CD4-positive, alpha-beta memory T cell (primary cell): ENCODE measurements around the gene TBC1D20. TPM values are rescaled to one million over a fixed set of nuclear protein-coding genes. Genes with fewer than 3 reads are reported as not detected.
"Not testable (repeated sequence)": the region's sequence is repeated elsewhere in the genome, so short reads cannot be mapped to it uniquely, and the experiment has no call there.

ENCODE experiments used
- CTCF ChIA-PET: fragments of 350-600 bp; sonication (Branson Sonifier 250); formaldehyde crosslinking; loops from one replicate; lab custom pipeline; 2021; ENCODE audit warnings: inconsistent platforms; ENCODE audit not compliant: partially characterized antibody; lab: Charles Lee
- POLR2A ChIA-PET: fragments of 350-600 bp; sonication (Branson Sonifier 250); formaldehyde crosslinking; loops from one replicate; lab custom pipeline; 2021; ENCODE audit not compliant: partially characterized antibody; lab: Charles Lee
- DNase-seq, 5 donors: peaks; one replicate each; pipeline versions ENCODE4 v3.0.0 to v3.0.0-alpha.2; 2020 to 2022; ENCODE audit warnings: mixed read lengths in 1 of 5
- H3K27ac ChIP-seq: one replicate; pipeline ENCODE4 v1.7.0; 2013; ENCODE audit warnings: low read depth, low read length
- H3K27me3 ChIP-seq: 2 replicates; pipeline ENCODE4 v1.7.0; 2013; ENCODE audit warnings: mild to moderate bottlenecking, low read length, moderate library complexity; ENCODE audit not compliant: insufficient read depth
- H3K36me3 ChIP-seq: 2 replicates; pipeline ENCODE4 v1.7.0; 2013; ENCODE audit warnings: mild to moderate bottlenecking, low read length, moderate library complexity; ENCODE audit not compliant: insufficient read depth
- H3K4me1 ChIP-seq: 2 replicates; pipeline ENCODE4 v1.7.0; 2013; ENCODE audit warnings: mild to moderate bottlenecking, low read length, moderate library complexity; ENCODE audit not compliant: insufficient read depth
- H3K4me3 ChIP-seq, 2 donors: one replicate each; pipeline ENCODE4 v1.7.0; 2013; ENCODE audit warnings: low read length in 2 of 2, mild to moderate bottlenecking in 1 of 2
- H3K9me3 ChIP-seq, 2 donors: one replicate each; pipeline ENCODE4 v1.7.0; 2013; ENCODE audit warnings: low read length in 2 of 2, control low read depth in 1 of 2; ENCODE audit not compliant: control insufficient read depth in 1 of 2
- H3K27ac Mint-ChIP-seq, 7 donors: one replicate each; pipeline ENCODE4 v1.8.0; 2020 to 2021; ENCODE audit warnings: mixed read lengths in 7 of 7, mild to moderate bottlenecking in 6 of 7, inconsistent platforms in 3 of 7, moderate library complexity in 3 of 7
- H3K27me3 Mint-ChIP-seq, 2 donors: one replicate each; pipeline ENCODE4 v1.8.0; 2020 to 2021; ENCODE audit warnings: mixed read lengths in 2 of 2
- H3K36me3 Mint-ChIP-seq, 2 donors: one replicate each; pipeline ENCODE4 v1.8.0; 2020 to 2021; ENCODE audit warnings: mixed read lengths in 2 of 2, inconsistent platforms in 1 of 2, mild to moderate bottlenecking in 1 of 2
- H3K4me1 Mint-ChIP-seq, 4 donors: one replicate each; pipeline ENCODE4 v1.8.0; 2020 to 2021; ENCODE audit warnings: mixed read lengths in 4 of 4, mild to moderate bottlenecking in 1 of 4
- H3K4me3 Mint-ChIP-seq, 8 donors: one replicate each; pipeline ENCODE4 v1.8.0; 2020 to 2021; ENCODE audit warnings: mixed read lengths in 8 of 8, mild to moderate bottlenecking in 7 of 8, moderate library complexity in 6 of 8, inconsistent platforms in 3 of 8
- H3K9me3 Mint-ChIP-seq, 8 donors: one replicate each; pipeline ENCODE4 v1.8.0; 2020 to 2021; ENCODE audit warnings: mixed read lengths in 8 of 8, mild to moderate bottlenecking in 5 of 8, inconsistent platforms in 3 of 8, moderate library complexity in 1 of 8
- intact Hi-C: fragments of 100-400 bp; cut with micrococcal nuclease; formaldehyde crosslinking; loops from one replicate; pipeline ENCODE4 v1.15.1; 2023
- polyA plus RNA-seq, 2 donors: library from polyadenylated mRNA; unstranded; fragments of 300-500 nt; fragmentation: Illumina TruSeq; gene quantifications; one replicate each; pipeline ENCODE4 v1.2.3, GENCODE V29; 2021
- total RNA-seq, 2 experiments: library from RNA; stranded (reverse); gene quantifications; one replicate each; pipeline ENCODE4 v1.2.3, GENCODE V29; 2021

The TBC1D20 gene
- total and polyA plus RNA-seq, 4 experiments from 2014 or later: 19.3 to 42.9 (median 32.5) TPM

- no peak for DNase-seq
- Histone ChIP-seq H3K36me3 (peaks cover 32% of the 10 kb centered on the region), H3K9me3 (no peaks in the 10 kb centered on the region), H3K4me1 (no peaks in the 10 kb centered on the region), H3K4me3 (no peak overlapping the region), H3K27me3 (no peaks in the 10 kb centered on the region), H3K27ac (no peak overlapping the region)
- Mint-ChIP-seq H3K27me3 (no peaks in the 10 kb centered on the region), H3K4me3 (no peak overlapping the region), H3K4me1 (peaks cover 0 to 8% (median 5%) of the 10 kb centered on the region in 4 donors), H3K9me3 (no peaks in the 10 kb centered on the region), H3K36me3 (peaks cover 21 to 44% of the 10 kb centered on the region in 2 donors), H3K27ac (peak overlapping the region in 2 of 7 donors; percentile 64 to 75)
- ChIA-PET CTCF (no interaction called here), POLR2A (no interaction called here)
- intact Hi-C loops: no loop called here
These were observed 74.0 kb downstream of the TBC1D20 start for GRCh38 chr20:388034-388994.

DNA sequence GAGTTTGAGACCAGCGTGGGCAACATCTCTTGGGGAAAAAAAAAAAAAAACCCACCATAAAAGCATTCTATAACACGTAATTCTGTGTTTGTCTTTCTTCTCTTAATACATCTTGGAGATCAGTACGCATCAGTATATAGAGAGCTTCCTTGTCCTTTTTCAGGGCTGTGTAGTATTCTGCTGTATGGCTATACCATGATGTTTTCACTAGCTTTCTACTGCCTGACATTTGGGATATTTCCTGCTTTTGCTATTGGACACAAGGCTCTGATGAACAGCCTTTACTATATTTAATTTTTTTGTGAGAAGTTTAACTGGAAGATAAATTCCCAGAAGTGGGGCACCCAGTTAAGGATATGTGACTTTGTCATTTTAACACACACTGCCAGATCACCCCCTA, 74.8 kb downstream of the TBC1D20 start:
- Mint-ChIP-seq H3K4me1 (peaks cover under 1 to 13% (median 6%) of the 10 kb centered on the region in 4 donors), H3K36me3 (peaks cover 14 to 37% of the 10 kb centered on the region in 2 donors), H3K4me3 (no peak overlapping the region), H3K27ac (peak overlapping the region in 1 of 7 donors; percentile 57), H3K9me3 (no peaks in the 10 kb centered on the region), H3K27me3 (no peaks in the 10 kb centered on the region)
- Histone ChIP-seq H3K4me3 (no peak overlapping the region), H3K27ac (no peak overlapping the region), H3K9me3 (no peaks in the 10 kb centered on the region), H3K36me3 (peaks cover 32% of the 10 kb centered on the region), H3K4me1 (peaks cover 2% of the 10 kb centered on the region), H3K27me3 (no peaks in the 10 kb centered on the region)
- no peak for DNase-seq
- intact Hi-C loops: no loop called here
- ChIA-PET POLR2A (no interaction called here), CTCF (interaction anchor here (0.7 kb wide), 1 partner anchor 23 kb away, joined by 4 read pairs; no protein-coding TSS in a partner anchor)

GRCh38 chr20:386634-387033, 75.7 kb downstream of the TBC1D20 start:
- intact Hi-C loops, H3K4me3 Mint-ChIP-seq, H3K27me3 ChIP-seq, H3K4me1 ChIP-seq, H3K9me3 Mint-ChIP-seq, POLR2A ChIA-PET, H3K27ac Mint-ChIP-seq, H3K9me3 ChIP-seq, H3K27me3 Mint-ChIP-seq, DNase-seq, H3K4me3 ChIP-seq, H3K27ac ChIP-seq: not testable (repeated sequence)
- Mint-ChIP-seq H3K4me1 (peaks cover 5 to 20% (median 10%) of the 10 kb centered on the region in 4 donors), H3K36me3 (peaks cover 14 to 29% of the 10 kb centered on the region in 2 donors)
- CTCF ChIA-PET: interaction anchor here (0.7 kb wide), 1 partner anchor 23 kb away, joined by 4 read pairs; no protein-coding TSS in a partner anchor
- H3K36me3 ChIP-seq: peaks cover 28% of the 10 kb centered on the region

Other genes with a start within 250 kb of the TBC1D20 start
- gene DEFB129, start 235.3 kb downstream of the TBC1D20 start, total RNA-seq: not detected
- gene DEFB129, start 235.3 kb downstream of the TBC1D20 start, polyA plus RNA-seq: not detected
- gene DEFB132, start 204.8 kb downstream of the TBC1D20 start, total RNA-seq: not detected
- gene DEFB132, start 204.8 kb downstream of the TBC1D20 start, polyA plus RNA-seq: not detected
- gene C20orf96, start 171.8 kb downstream of the TBC1D20 start, total RNA-seq: 1 to 10 TPM; 1.8 to 2.5 TPM
- gene C20orf96, start 171.8 kb downstream of the TBC1D20 start, polyA plus RNA-seq: under 1 TPM; 0.25 to 0.39 TPM
- 10 to 100 TPM; 27.9 to 29.8 TPM for gene ZCCHC3, start 165.0 kb downstream of the TBC1D20 start, total RNA-seq
- 10 to 100 TPM in 1 of 2 donors, 1 to 10 TPM in 1; 5.8 to 12.2 TPM for gene ZCCHC3, start 165.0 kb downstream of the TBC1D20 start, polyA plus RNA-seq
- gene SOX12, start 137.0 kb downstream of the TBC1D20 start, total RNA-seq: 1 to 10 TPM; 4.7 to 5.0 TPM
- gene SOX12, start 137.0 kb downstream of the TBC1D20 start, polyA plus RNA-seq: under 1 TPM; 0.08 to 0.69 TPM
- 1 to 10 TPM in 1 of 2 experiments, under 1 TPM in 1; 0.52 to 1.1 TPM for gene NRSN2, start 115.4 kb downstream of the TBC1D20 start, total RNA-seq
- 1 to 10 TPM in 1 of 2 donors, not detected in 1; 1.3 TPM for gene NRSN2, start 115.4 kb downstream of the TBC1D20 start, polyA plus RNA-seq
- 1 to 10 TPM; 7.2 to 8.1 TPM for gene TRIB3, start 81.8 kb downstream of the TBC1D20 start, total RNA-seq
- gene TRIB3, start 81.8 kb downstream of the TBC1D20 start, polyA plus RNA-seq: 10 to 100 TPM in 1 of 2 donors, 1 to 10 TPM in 1; 8.7 to 12.4 TPM
- gene RBCK1, start 54.2 kb downstream of the TBC1D20 start, total RNA-seq: 100 to 1,000 TPM; 109 to 118 TPM
- 10 to 100 TPM; 75.2 to 84.4 TPM for gene RBCK1, start 54.2 kb downstream of the TBC1D20 start, polyA plus RNA-seq
- gene CSNK2A1, start 81.3 kb upstream of the TBC1D20 start, total RNA-seq: 10 to 100 TPM; 81.6 to 87.8 TPM
- 10 to 100 TPM; 45.2 to 48.2 TPM for gene CSNK2A1, start 81.3 kb upstream of the TBC1D20 start, polyA plus RNA-seq
- not detected for gene TCF15, start 147.8 kb upstream of the TBC1D20 start, total RNA-seq
- gene TCF15, start 147.8 kb upstream of the TBC1D20 start, polyA plus RNA-seq: not detected
- gene SRXN1, start 190.7 kb upstream of the TBC1D20 start, total RNA-seq: 1 to 10 TPM; 6.9 to 7.4 TPM
- gene SRXN1, start 190.7 kb upstream of the TBC1D20 start, polyA plus RNA-seq: 10 to 100 TPM; 10.4 to 17.2 TPM
- gene SCRT2, start 213.3 kb upstream of the TBC1D20 start, total RNA-seq: not detected
- not detected for gene SCRT2, start 213.3 kb upstream of the TBC1D20 start, polyA plus RNA-seq